ENCODE data around the gene IDS. TPM values are rescaled to one million over a fixed set of nuclear protein-coding genes. Genes with fewer than 3 reads are reported as not detected.
"Not testable (repeated sequence)": the region's sequence is repeated elsewhere in the genome, so short reads cannot be mapped to it uniquely, and the experiment has no call there.

Gene IDS
- total and polyA plus RNA-seq, 3 donors from 2014 or later: 25.3 to 38.4 (median 30.2) TPM

- H3K4me1 ChIP-seq; H3K27ac ChIP-seq; intact Hi-C loops (cut with DNase I; ENCODE audit: low total_unique reads); H3K9me3 ChIP-seq; H3K36me3 ChIP-seq (ENCODE audit: low read depth, missing control alignments); H3K4me3 ChIP-seq; DNase-seq; H3K27me3 ChIP-seq: not testable (repeated sequence)
- no CpG with 5 or more reads among the region's 3 CpGs for WGBS, 2 donors
Observed at GRCh38 chrX:149532868-149533267, 27.8 kb upstream of the IDS start.

GRCh38 chrX:149531599-149531998, 26.5 kb upstream of the IDS start:
- Histone ChIP-seq H3K27me3 (no peaks in the 10 kb centered on the region), H3K36me3 (ENCODE audit: low read depth, missing control alignments) (no peaks in the 10 kb centered on the region), H3K9me3 (no peaks in the 10 kb centered on the region), H3K4me1 (no peaks in the 10 kb centered on the region), H3K27ac (no peak overlapping the region), H3K4me3 (no peak overlapping the region)
- 83 to 91% methylated on average over 1 to 2 of the region's 2 CpGs for WGBS, 2 donors
- intact Hi-C loops (cut with DNase I; ENCODE audit: low total_unique reads): no loop called here
- DNase-seq: no peak
- no peak for TF ChIP-seq POLR2A (IDR thresholded peaks at IDR 0.05)
- TF ChIP-seq CTCF (IDR thresholded peaks at IDR 0.05): no peak

GRCh38 chrX:149528381-149528780, 23.3 kb upstream of the IDS start:
- no peak for DNase-seq
- H3K36me3 ChIP-seq (ENCODE audit: low read depth, missing control alignments): no peaks in the 10 kb centered on the region
- H3K27ac ChIP-seq: no peak overlapping the region
- TF ChIP-seq POLR2A (IDR thresholded peaks at IDR 0.05): no peak
- no peak for TF ChIP-seq CTCF (IDR thresholded peaks at IDR 0.05)
- no peaks in the 10 kb centered on the region for H3K27me3 ChIP-seq
- no peaks in the 10 kb centered on the region for H3K9me3 ChIP-seq
- 88 to 89% methylated on average over 1 of the region's 1 CpG for WGBS, 2 donors
- intact Hi-C loops (cut with DNase I; ENCODE audit: low total_unique reads): no loop called here
- no peak overlapping the region for H3K4me3 ChIP-seq
- H3K4me1 ChIP-seq: no peaks in the 10 kb centered on the region

GRCh38 chrX:149527705-149528104, 22.6 kb upstream of the IDS start:
- H3K27ac ChIP-seq: no peak overlapping the region
- TF ChIP-seq POLR2A (IDR thresholded peaks at IDR 0.05): no peak
- TF ChIP-seq CTCF (IDR thresholded peaks at IDR 0.05): peak; percentile 27 to 56 (median 32)
- no peak overlapping the region for H3K4me3 ChIP-seq
- H3K27me3 ChIP-seq: no peaks in the 10 kb centered on the region
- no peaks in the 10 kb centered on the region for H3K4me1 ChIP-seq
- no peaks in the 10 kb centered on the region for H3K36me3 ChIP-seq (ENCODE audit: low read depth, missing control alignments)
- WGBS, 2 donors: 25 to 78% methylated on average over 1 of the region's 1 CpG
- intact Hi-C loops (cut with DNase I; ENCODE audit: low total_unique reads): no loop called here
- no peaks in the 10 kb centered on the region for H3K9me3 ChIP-seq
- no peak for DNase-seq

GRCh38 chrX:149526318-149527033, 21.4 kb upstream of the IDS start:
- H3K27ac ChIP-seq; H3K27me3 ChIP-seq; intact Hi-C loops (cut with DNase I; ENCODE audit: low total_unique reads); H3K4me3 ChIP-seq; H3K9me3 ChIP-seq; H3K36me3 ChIP-seq (ENCODE audit: low read depth, missing control alignments); H3K4me1 ChIP-seq: not testable (repeated sequence)
- 44 to 63% methylated on average over 1 to 3 of the region's 13 CpGs for WGBS, 2 donors
- peak; percentile 25 for DNase-seq

GRCh38 chrX:149525903-149526302, 20.8 kb upstream of the IDS start:
- H3K4me3 ChIP-seq; H3K27ac ChIP-seq; DNase-seq; H3K9me3 ChIP-seq; H3K36me3 ChIP-seq (ENCODE audit: low read depth, missing control alignments); intact Hi-C loops (cut with DNase I; ENCODE audit: low total_unique reads); H3K4me1 ChIP-seq; H3K27me3 ChIP-seq: not testable (repeated sequence)
- 51 to 85% methylated on average over 3 to 4 of the region's 5 CpGs for WGBS, 2 donors

GRCh38 chrX:149525389-149525788, 20.3 kb upstream of the IDS start:
- WGBS, 2 donors: no CpG with 5 or more reads among the region's 10 CpGs
- H3K36me3 ChIP-seq (ENCODE audit: low read depth, missing control alignments); intact Hi-C loops (cut with DNase I; ENCODE audit: low total_unique reads); H3K27ac ChIP-seq; H3K27me3 ChIP-seq; H3K4me1 ChIP-seq; H3K9me3 ChIP-seq; H3K4me3 ChIP-seq: not testable (repeated sequence)
- DNase-seq: peak; percentile 23

Measured in testis (tissue), 3 donors.